DOHH2 (cell line): ENCODE results near the gene CCDC77.

Experiments used
- CTCF ChIP-seq: fragments of 200-600 bp; sonication (generic); IDR thresholded peaks from one replicate; pipeline ENCODE4 v1.5.1; 2014; ENCODE audit warnings: antibody characterized with exemption, mild to moderate bottlenecking, low read depth, low read length; ENCODE audit not compliant: poor library complexity, severe bottlenecking
- EZH2phosphoT487 ChIP-seq: fragments of 200-600 bp; sonication (generic); IDR thresholded peaks from 2 replicates; pipeline ENCODE4 v1.6.1; 2017; ENCODE audit warnings: borderline replicate concordance, mild to moderate bottlenecking, antibody characterized with exemption, low read length, moderate library complexity, mixed read lengths

GRCh38 chr12:484096-484495 lies 82.7 kb downstream of the CCDC77 start:
- TF ChIP-seq CTCF (no peak), EZH2phosphoT487 (no peak)
